ENCODE measurements around the gene PROSER3.
A peak's percentile ranks its signal among the peaks of the same experiment; 100 is the strongest.

Gene PROSER3

GRCh38 chr19:35757749-35758608 lies at the start of gene PROSER3:
PROSER3 (plus strand) TSS chr19:35758176; CDS start chr19:35758216, 40 bp downstream.
- peak; percentile 97 for DNase-seq

GRCh38 chr19:35708391-35708790 lies 49.6 kb upstream of the PROSER3 start:
- no peak for DNase-seq

- peak; percentile 52 for DNase-seq
These were observed 46.9 kb upstream of the PROSER3 start for GRCh38 chr19:35710784-35711723.

GRCh38 chr19:35712567-35713505 lies 45.1 kb upstream of the PROSER3 start:
- DNase-seq: peak; percentile 58

GRCh38 chr19:35713506-35713850 lies 44.5 kb upstream of the PROSER3 start:
- no peak for DNase-seq

GRCh38 chr19:35713904-35714495 lies 44.0 kb upstream of the PROSER3 start:
- DNase-seq: no peak

- DNase-seq: no peak
These were observed 43.2 kb upstream of the PROSER3 start for GRCh38 chr19:35714601-35715354.

GRCh38 chr19:35715355-35715809 lies 42.6 kb upstream of the PROSER3 start:
- no peak for DNase-seq

GRCh38 chr19:35715981-35716800 lies 41.8 kb upstream of the PROSER3 start:
- DNase-seq: no peak

GRCh38 chr19:35716801-35717664 lies 40.9 kb upstream of the PROSER3 start:
- DNase-seq: peak; percentile 96

- DNase-seq: no peak
These were observed 40.2 kb upstream of the PROSER3 start, which contains the start of gene KMT2B for GRCh38 chr19:35717665-35718344. KMT2B (plus strand) TSS chr19:35718003; CDS start chr19:35718019, 16 bp downstream.

- peak; percentile 65 for DNase-seq
These were observed 39.5 kb upstream of the PROSER3 start for GRCh38 chr19:35718345-35719041.

- DNase-seq: no peak
These were observed 38.4 kb upstream of the PROSER3 start for GRCh38 chr19:35719402-35720162.

GRCh38 chr19:35720163-35720524 lies 37.8 kb upstream of the PROSER3 start:
- DNase-seq: no peak

- no peak for DNase-seq
These were observed 37.3 kb upstream of the PROSER3 start for GRCh38 chr19:35720648-35721047.

- DNase-seq: no peak
These were observed 36.6 kb upstream of the PROSER3 start for GRCh38 chr19:35721374-35721773.

GRCh38 chr19:35722461-35722860 lies 35.5 kb upstream of the PROSER3 start:
- DNase-seq: no peak

Measured in stimulated activated CD4-positive, alpha-beta T cell treated with anti-CD3 and anti-CD28 coated beads, Interleukin-4, amount 100 ng/mL, for 1 hour (primary cell).